ENCODE measurements around the gene FNDC5. TPM values are rescaled to one million over a fixed set of nuclear protein-coding genes. Genes with fewer than 3 reads are reported as not detected.

The FNDC5 gene
- total RNA-seq, 1 experiment from 2014 or later, result 4.5 TPM

GRCh38 chr1:32828341-32828740 is 42.4 kb downstream of the FNDC5 start:
- Mint-ChIP-seq H3K36me3 (ENCODE audit: insufficient read depth in 1 of 3, low read depth in 3 of 3) (peaks cover 15 to 75% (median 74%) of the 10 kb centered on the region in 3 experiments; a peak in 6 of 7 replicates), H3K27me3 (ENCODE audit: low read depth) (no peaks in the 10 kb centered on the region), H3K27ac (no peak overlapping the region; a peak in 1 of 7 replicates), H3K4me1 (no peaks in the 10 kb centered on the region), H3K9me3 (no peaks in the 10 kb centered on the region), H3K4me3 (no peak overlapping the region)
- Histone ChIP-seq H4K8ac (replicated peaks; ENCODE audit: insufficient read length, low read depth, low read length) (no peak overlapping the region), H3K56ac (ENCODE audit: insufficient read length, low read depth, low read length) (no peak overlapping the region), H3T11ph (ENCODE audit: low read length) (no peak overlapping the region), H4K20me1 (ENCODE audit: control insufficient read depth, insufficient read depth, insufficient read length) (no peaks in the 10 kb centered on the region), H4K91ac (ENCODE audit: insufficient read length, low read depth, low read length) (no peak overlapping the region), H3K9me3 (ENCODE audit: control insufficient read depth, low read depth, low read length) (no peaks in the 10 kb centered on the region), H3K27me3 (ENCODE audit: insufficient read depth, low read length) (no peaks in the 10 kb centered on the region), H3K4me1 (ENCODE audit: insufficient read depth, low read length) (no peaks in the 10 kb centered on the region), H2BK20ac (ENCODE audit: low read depth, low read length, poor library complexity, severe bottlenecking) (no peak overlapping the region), H3K4me2 (ENCODE audit: insufficient read depth, insufficient read length, low read length) (no peak overlapping the region), H2BK12ac (ENCODE audit: insufficient read length, low read depth, low read length) (no peak overlapping the region), H3K27ac (ENCODE audit: insufficient read length, low read depth, low read length) (no peak overlapping the region), H3K18ac (ENCODE audit: insufficient read length, low read depth, low read length) (no peak overlapping the region), H2BK5ac (ENCODE audit: insufficient read length, low read length) (no peak overlapping the region), H2AFZ (ENCODE audit: low read length) (no peak overlapping the region), H3K4ac (ENCODE audit: low read depth, low read length) (no peak overlapping the region), H3K9ac (ENCODE audit: extremely low read depth, insufficient read length, low read length) (no peak overlapping the region), H3K14ac (ENCODE audit: insufficient read depth, low read length) (no peak overlapping the region), H3K79me1 (ENCODE audit: insufficient read depth, low read depth, low read length, poor library complexity, severe bottlenecking) (no peaks in the 10 kb centered on the region), H2BK120ac (ENCODE audit: low read depth, low read length, poor library complexity, severe bottlenecking) (no peak overlapping the region), H3K23me2 (ENCODE audit: insufficient read length, low read depth, low read length, poor library complexity, severe bottlenecking) (no peaks in the 10 kb centered on the region), H2AK5ac (ENCODE audit: insufficient read length, low read length) (no peak overlapping the region), H3K79me2 (ENCODE audit: insufficient read depth, low read length) (no peaks in the 10 kb centered on the region), H3K23ac (ENCODE audit: insufficient read length, low read depth, low read length) (no peak overlapping the region), H2BK15ac (ENCODE audit: low read depth, low read length) (no peak overlapping the region), H4K5ac (ENCODE audit: insufficient read length, low read depth, low read length) (no peak overlapping the region)
- peak; percentile 41; the same call in 2 of the 3 replicates for TF ChIP-seq CTCF (conservative IDR thresholded peaks at IDR 0.05)
- no CpG with 5 or more reads among the region's 7 CpGs for WGBS (ENCODE audit: extremely low coverage, insufficient read length, low lambda C conversion rate)
- no peak for DNase-seq
